Middle frontal gyrus (tissue), 1 donor: ENCODE data around the gene MNAT1.
A peak's percentile ranks its signal among the peaks of the same experiment; 100 is the strongest.
"Not testable (repeated sequence)": the region's sequence is repeated elsewhere in the genome, so short reads cannot be mapped to it uniquely, and the experiment has no call there.

Experiments
- DNase-seq: peaks from one replicate; pipeline ENCODE4 v3.0.0-alpha.2; 2015; ENCODE audit warnings: low spot score; ENCODE audit errors: extremely low spot score

MNAT1 gene

DNA sequence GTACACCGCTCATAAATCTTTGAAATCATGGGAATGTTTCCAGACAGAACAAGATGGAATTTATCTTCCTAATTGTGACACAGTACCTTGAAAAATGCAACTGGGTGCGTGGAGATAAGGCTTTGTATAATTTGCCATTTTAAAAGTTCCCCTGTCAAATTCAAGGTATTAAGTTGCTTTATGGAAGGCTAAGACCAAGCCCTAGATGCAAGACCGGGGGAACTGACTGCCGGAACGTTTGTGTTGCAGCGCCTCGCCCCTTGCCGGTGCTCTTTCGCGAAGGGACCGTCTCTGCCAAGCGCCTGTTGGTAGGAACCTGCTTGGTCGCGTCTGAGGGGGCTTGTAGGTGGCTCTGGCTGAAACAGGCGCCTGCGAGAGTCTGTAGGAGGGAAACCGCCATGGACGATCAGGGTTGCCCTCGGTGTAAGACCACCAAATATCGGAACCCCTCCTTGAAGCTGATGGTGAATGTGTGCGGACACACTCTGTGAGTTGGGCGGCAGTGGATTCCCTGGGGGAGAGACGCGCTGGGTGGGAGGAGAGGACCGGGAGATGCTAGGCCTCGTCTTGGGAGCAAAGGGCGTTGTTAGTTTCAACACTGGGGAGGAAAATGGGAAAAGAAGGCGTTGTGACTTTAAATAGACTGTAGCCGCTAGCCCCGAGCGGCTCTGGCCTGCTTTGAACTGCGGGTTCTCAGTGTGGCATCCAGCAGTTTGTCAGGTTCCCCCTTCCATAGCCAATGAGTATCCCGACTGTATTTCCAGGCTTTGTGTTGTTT is at the start of gene MNAT1:
Gene MNAT1 (plus strand): TSS at position 297 of the 778 bp plus-strand sequence. CDS start 102 bp downstream, at position 399.
- peak; percentile 76 for DNase-seq

GRCh38 chr14:60686865-60687264 is 47.7 kb upstream of the MNAT1 start:
- no peak for DNase-seq

DNA sequence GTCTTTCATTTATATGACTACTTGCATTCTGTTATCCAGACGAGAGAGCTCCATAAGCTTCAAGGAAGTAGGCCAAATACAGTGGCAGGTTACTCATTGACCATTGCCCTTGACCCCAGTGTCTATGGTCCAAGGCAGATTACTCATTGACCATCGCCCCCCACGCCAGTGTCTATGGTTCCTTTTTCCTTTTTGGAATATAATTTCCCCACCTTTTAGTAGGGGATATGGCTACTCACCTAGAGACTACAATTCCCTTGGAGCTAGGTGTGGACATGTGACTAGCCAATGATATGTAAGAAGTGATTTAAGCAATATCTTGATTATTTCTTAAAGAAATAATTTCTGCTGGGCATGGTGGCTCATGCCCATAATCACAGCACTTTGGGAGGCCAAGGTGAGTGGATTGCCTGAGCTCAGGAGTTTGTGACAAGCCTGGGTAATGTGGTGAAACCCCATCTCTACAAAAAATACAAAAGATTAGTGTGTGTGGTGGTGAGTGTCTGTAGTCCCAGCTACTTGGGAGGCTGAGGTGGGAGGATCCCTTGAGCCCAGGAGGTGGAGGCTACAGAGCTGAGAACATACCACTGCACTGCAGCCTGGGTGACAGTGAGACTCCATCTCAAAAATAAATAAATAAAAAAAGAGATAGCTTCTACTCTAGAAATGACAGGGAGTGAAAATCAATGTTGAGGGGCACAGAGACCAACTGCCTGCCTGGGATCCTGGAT is 43.0 kb upstream of the MNAT1 start:
- no peak for DNase-seq

GRCh38 chr14:60695327-60695726 is 39.2 kb upstream of the MNAT1 start:
- no peak for DNase-seq

- no peak for DNase-seq
These were observed 34.0 kb upstream of the MNAT1 start for GRCh38 chr14:60700598-60700997.

- no peak for DNase-seq
These were observed 29.5 kb upstream of the MNAT1 start for GRCh38 chr14:60705100-60705499.

GRCh38 chr14:60707858-60708257 is 26.7 kb upstream of the MNAT1 start:
- DNase-seq: no peak

DNA sequence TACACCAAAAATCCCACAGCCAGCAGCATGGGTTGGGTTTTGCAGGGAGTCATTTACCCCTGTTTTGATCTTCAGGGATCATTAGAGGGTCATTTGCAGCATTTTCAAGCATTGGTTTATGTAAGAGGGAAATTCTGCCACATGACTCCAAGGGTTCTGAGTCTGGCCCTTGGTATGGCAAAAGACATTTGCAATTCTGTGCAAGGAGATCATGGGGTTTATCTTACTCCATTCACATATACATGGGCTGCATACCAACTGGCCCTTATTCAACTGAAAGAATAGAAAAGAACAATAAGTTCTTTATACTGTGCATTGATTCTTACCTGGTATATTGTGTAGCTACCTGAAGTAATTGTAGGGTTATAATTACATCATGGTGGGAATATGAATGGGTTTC is 24.1 kb upstream of the MNAT1 start:
- DNase-seq: no peak

GRCh38 chr14:60713513-60713912 is 21.0 kb upstream of the MNAT1 start:
- DNase-seq: no peak

- no peak for DNase-seq
These were observed 14.2 kb upstream of the MNAT1 start for GRCh38 chr14:60720391-60720790.

- no peak for DNase-seq
These were observed 13.6 kb upstream of the MNAT1 start for GRCh38 chr14:60720962-60721325.

GRCh38 chr14:60721326-60722106 is 13.0 kb upstream of the MNAT1 start:
- DNase-seq: no peak

- no peak for DNase-seq
These were observed 12.5 kb upstream of the MNAT1 start for GRCh38 chr14:60722107-60722356.

GRCh38 chr14:60722357-60723115 is 12.0 kb upstream of the MNAT1 start:
- no peak for DNase-seq

DNA sequence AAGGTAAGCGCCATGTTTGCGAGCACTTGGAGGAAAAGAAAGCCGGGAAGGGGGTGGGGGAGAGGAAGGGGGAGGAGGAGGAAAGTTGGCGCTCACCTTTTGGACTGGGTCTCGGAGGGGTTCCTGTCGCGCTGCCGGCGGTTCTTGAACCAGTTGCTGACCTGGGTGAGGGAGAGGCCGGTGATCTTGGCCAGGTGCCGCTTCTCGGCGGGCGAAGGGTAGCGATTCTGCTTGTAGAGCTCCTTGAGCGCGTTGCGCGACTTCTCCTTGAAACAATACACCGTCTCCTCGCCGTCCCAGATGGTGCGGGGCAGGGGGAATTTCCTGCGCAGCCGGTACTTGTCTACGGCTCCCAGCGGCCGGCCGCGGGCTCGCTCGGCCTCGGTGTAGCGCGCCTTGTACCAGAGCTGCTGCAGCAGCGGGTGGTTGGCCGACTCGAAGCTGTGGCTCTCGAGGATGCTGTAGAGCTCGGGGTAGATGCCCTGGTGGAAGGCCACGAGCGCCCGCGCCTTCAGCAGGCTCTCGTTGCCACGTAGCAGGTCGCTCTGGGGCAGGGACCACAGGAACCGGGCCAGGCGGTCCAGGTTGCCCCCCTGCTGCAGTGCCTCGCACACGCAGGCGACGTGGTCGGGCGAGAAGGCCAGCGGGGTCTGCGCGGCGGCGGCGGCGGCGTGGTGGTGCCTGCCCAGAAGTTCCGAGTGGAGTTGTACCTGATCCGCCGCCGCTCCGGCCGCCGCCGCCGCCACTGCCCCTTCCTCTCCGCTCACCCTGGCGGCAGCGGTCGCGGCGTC is 11.2 kb upstream of the MNAT1 start:
- DNase-seq: no peak

- peak; percentile 33 for DNase-seq
These were observed 10.5 kb upstream of the MNAT1 start, which contains the start of gene SIX4 for GRCh38 chr14:60723907-60724618. Gene SIX4 (minus strand): TSS chr14:60724351. CDS start chr14:60724074, 277 bp downstream.

DNA sequence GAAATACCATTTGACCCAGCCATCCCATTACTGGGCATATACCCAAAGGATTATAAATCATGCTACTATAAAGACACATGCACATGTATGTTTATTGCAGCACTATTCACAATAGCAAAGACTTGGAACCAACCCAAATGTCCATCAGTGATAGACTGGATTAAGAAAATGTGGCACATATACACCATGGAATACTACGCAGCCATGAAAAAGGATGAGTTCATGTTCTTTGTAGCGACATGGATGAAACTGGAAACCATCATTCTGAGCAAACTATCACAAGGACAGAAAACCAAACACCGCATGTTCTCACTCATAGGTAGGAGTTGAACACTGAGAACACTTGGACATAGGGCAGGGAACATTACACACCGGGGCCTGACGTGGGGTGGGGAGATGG is 3.3 kb upstream of the MNAT1 start:
- DNase-seq: not testable (repeated sequence)

- DNase-seq: no peak
These were observed 1.6 kb upstream of the MNAT1 start for GRCh38 chr14:60732840-60733483.

DNA sequence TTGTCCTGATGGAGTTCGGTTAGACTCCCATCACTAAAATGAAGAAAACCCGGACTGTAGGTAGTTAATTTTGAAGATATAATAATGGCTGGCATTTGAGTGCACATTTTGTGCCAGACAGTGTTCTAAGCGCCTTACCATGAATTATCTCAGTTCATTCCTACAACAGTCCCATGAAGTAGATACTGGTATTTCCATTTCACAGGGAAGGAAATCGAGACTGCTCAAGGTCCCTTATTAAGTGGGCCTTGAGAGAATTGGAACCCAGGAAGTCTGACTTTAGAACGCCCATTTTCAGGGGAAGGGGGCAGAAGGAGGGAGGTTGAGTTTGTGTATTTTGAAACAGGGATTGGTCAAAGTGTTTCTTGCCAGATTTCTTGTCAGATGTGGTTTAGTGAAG is 855 bp downstream of the MNAT1 start:
- no peak for DNase-seq

DNA sequence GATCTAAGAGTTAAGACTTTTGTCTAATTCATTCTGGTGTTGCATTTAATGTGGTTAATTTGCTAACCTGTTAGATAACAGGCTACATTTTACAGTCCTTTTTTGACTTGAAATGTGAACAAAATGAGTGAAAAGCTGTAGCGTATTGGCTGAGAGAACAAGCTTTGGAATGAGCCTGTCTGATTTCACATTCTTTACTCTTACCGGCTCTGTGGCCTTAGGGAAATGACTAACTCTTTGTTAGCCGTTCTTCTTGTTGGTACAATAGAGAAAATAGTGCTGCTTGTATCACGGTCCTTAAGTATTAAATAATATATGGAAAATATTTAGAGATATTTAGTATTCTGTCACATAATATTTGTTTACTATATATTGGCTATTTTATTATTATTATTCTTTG is 1.9 kb downstream of the MNAT1 start:
- DNase-seq: no peak
